Heart right ventricle (tissue), 16 donors: ENCODE measurements around the gene PPP1R26. TPM values are rescaled to one million over a fixed set of nuclear protein-coding genes. Genes with fewer than 3 reads are reported as not detected.

Source experiments
- ATAC-seq, 8 donors: fragments of 200-7000 bp; cut with Tn5 transposase; one replicate each; pipeline ENCODE4 v1.9.1; 2020; ENCODE audit warnings: mild to moderate bottlenecking in 8 of 8, moderate library complexity in 8 of 8, moderate number of reproducible peaks in 1 of 8
- DNase-seq, 2 donors: peaks; one replicate each; pipeline ENCODE4 v3.0.0-alpha.2; 2020
- H3K27ac ChIP-seq, 10 donors: fragments of 200-600 bp; sonication (generic) in 2 of 10; one replicate each; pipeline versions ENCODE4 v1.5.0 to v1.8.0; 2020 to 2022; ENCODE audit warnings: mild to moderate bottlenecking in 3 of 10
- H3K27me3 ChIP-seq, 7 donors: fragments of 200-600 bp; one replicate each; pipeline ENCODE4 v1.8.0; 2021 to 2022; ENCODE audit warnings: mild to moderate bottlenecking in 2 of 7
- H3K36me3 ChIP-seq, 9 donors: fragments of 200-600 bp; sonication (generic) in 1 of 9; one replicate each; pipeline versions ENCODE4 v1.5.0 to v1.8.0; 2020 to 2022; ENCODE audit warnings: mild to moderate bottlenecking in 2 of 9
- H3K4me1 ChIP-seq, 9 donors: fragments of 200-600 bp; sonication (generic) in 1 of 9; one replicate each; pipeline versions ENCODE4 v1.5.0 to v1.8.0; 2020 to 2022; ENCODE audit warnings: mild to moderate bottlenecking in 4 of 9
- H3K4me3 ChIP-seq, 10 donors: fragments of 200-600 bp; sonication (generic) in 2 of 10; one replicate each; pipeline versions ENCODE4 v1.5.0 to v1.8.0; 2020 to 2022; ENCODE audit warnings: mild to moderate bottlenecking in 7 of 10, moderate library complexity in 2 of 10
- H3K9me3 ChIP-seq, 11 donors: fragments of 200-600 bp in 10 of 11; sonication (generic) in 2 of 11; one replicate each; pipeline versions ENCODE4 v1.5.0 to v1.8.0; 2013 to 2022; ENCODE audit warnings: mild to moderate bottlenecking in 2 of 11, control low read depth in 1 of 11, moderate library complexity in 1 of 11
- CTCF ChIP-seq, 9 donors: fragments of 200-600 bp; sonication (generic) in 2 of 9; IDR thresholded peaks; one replicate each; pipeline versions ENCODE4 v1.5.0 to v1.8.0; 2021 to 2022; ENCODE audit warnings: antibody characterized with exemption in 9 of 9, mild to moderate bottlenecking in 5 of 9, moderate library complexity in 1 of 9
- WGBS, 2 donors: extraction: QIAGEN DNeasy Blood & Tissue Kit; methylation state at CpG; one replicate each; pipeline ENCODE4 v1.1.7; 2013; ENCODE audit warnings: inconsistent platforms in 1 of 2; 5-methylcytosine and 5-hydroxymethylcytosine counted together
- intact Hi-C, 10 donors: fragments of 100-400 bp; cut with DNase I; formaldehyde crosslinking; loops; one replicate each; pipeline versions ENCODE4 v1.11.1 to v1.14.2; 2022
- polyA plus RNA-seq, 2 donors: library from polyadenylated mRNA; stranded (reverse); fragments of 200-250 nt; gene quantifications; one replicate each; pipeline ENCODE4 v1.2.3, GENCODE V29; 2013
- total RNA-seq, 10 donors: library from RNA; stranded (reverse); fragmentation: NEBNext Ultra II Directional in 3 of 10; extraction: Animal tissue kit (Norgen Biotek cat#: 25700) in 3 of 10; gene quantifications; one replicate each; pipeline versions ENCODE4 v1.2.1 to v1.2.4, GENCODE V29; 2021 to 2023
- donor health status: Arrhythmogenic right ventricular cardiomyopathy.
- donor health status: ischemic (EF 13 %, LVEDD 7.1; RV severe dilation, severe dysfunction).
- donor health status: healthy with polysubstance abuse.
- donor health status: DM: no; HTN: yes; CAD: no.
- donor health status: DM: no; HTN: no; CAD: no.
- donor health status: ischemic (EF 25% LVEDD 6.9; RV normal size, moderate dysfunction).
- donor health status: ischemic (EF 25% LVEDD 5.7; RV mildly dilated, moderate dysfunction).
- donor health status: healthy.
- donor health status: DM: yes; HTN: yes; CAD: no.
- donor health status: Ischemic cardiomyopathy.
- donor health status: ischemic (EF 35%, LVEDD 5.7; RV mildly dilated, moderate dysfunction).
- donor health status: nonischemic (EF 11% LVEDD 7.7; RV severe dilation, severe dysfunction).
- donor health status: DM: yes; HTN: yes; CAD: no.
- donor health status: PGD.
- donor health status: ischemic (EF 29% LVEDD 5.4; RV normal size, mild dysfunction).
- donor health status: nonischemic (EF 23%, LVEDD 6.1; RV moderate dilation, normal function).

Gene PPP1R26
- total and polyA plus RNA-seq, 12 donors, result 7.5 to 26.7 (median 20.6) TPM

GRCh38 chr9:135478829-135479468, 633 bp upstream of the PPP1R26 start:
- Histone ChIP-seq H3K27me3 (peaks cover 0 to 25% (median 0%) of the 10 kb centered on the region in 7 donors), H3K4me3 (peak overlapping the region; percentile 45 to 75 (median 63)), H3K27ac (peak overlapping the region; percentile 48 to 90 (median 73)), H3K36me3 (peaks cover 0 to 11% (median under 1%) of the 10 kb centered on the region in 9 donors), H3K9me3 (no peaks in the 10 kb centered on the region), H3K4me1 (peaks cover 5 to 29% (median 15%) of the 10 kb centered on the region in 9 donors)
- peak in 2 of 9 donors; percentile 4 to 30 for TF ChIP-seq CTCF (IDR thresholded peaks at IDR 0.05)
- ATAC-seq (peak; percentile 42 to 72 (median 62)), DNase-seq (peak in 1 of 2 donors; percentile 27)
- 2 to 3% methylated on average over 45 to 59 of the region's 64 CpGs for WGBS, 2 donors
- intact Hi-C loops, result no loop called here

GRCh38 chr9:135480071-135480939, 723 bp downstream of the PPP1R26 start:
- H3K9me3 ChIP-seq, result no peaks in the 10 kb centered on the region
- peak overlapping the region in 9 of 10 donors; percentile 49 to 80 (median 72) for H3K27ac ChIP-seq
- ATAC-seq (peak; percentile 53 to 76 (median 64)), DNase-seq (peak in 1 of 2 donors; percentile 45)
- intact Hi-C loops, result no loop called here
- H3K27me3 ChIP-seq, result peaks cover 0 to 25% (median 0%) of the 10 kb centered on the region in 7 donors
- peaks cover 5 to 29% (median 15%) of the 10 kb centered on the region in 9 donors for H3K4me1 ChIP-seq
- TF ChIP-seq CTCF (IDR thresholded peaks at IDR 0.05), result no peak
- peak overlapping the region; percentile 70 to 100 (median 87) for H3K4me3 ChIP-seq
- H3K36me3 ChIP-seq, result peaks cover 0 to 25% (median 14%) of the 10 kb centered on the region in 9 donors
- WGBS, 2 donors, result 1% methylated on average over 56 to 76 of the region's 76 CpGs

- Histone ChIP-seq H3K36me3 (peaks cover 0 to 31% (median 20%) of the 10 kb centered on the region in 9 donors), H3K9me3 (no peaks in the 10 kb centered on the region), H3K27me3 (peaks cover 0 to 25% (median 0%) of the 10 kb centered on the region in 7 donors), H3K27ac (peak overlapping the region in 2 of 10 donors; percentile 70 to 80), H3K4me1 (peaks cover 5 to 29% (median 15%) of the 10 kb centered on the region in 9 donors), H3K4me3 (peak overlapping the region; percentile 70 to 100 (median 87))
- 43 to 52% methylated on average over 11 of the region's 11 CpGs for WGBS, 2 donors
- ATAC-seq (no peak), DNase-seq (no peak)
- intact Hi-C loops, result no loop called here
- no peak for TF ChIP-seq CTCF (IDR thresholded peaks at IDR 0.05)
Measured at GRCh38 chr9:135480940-135481310, 1.3 kb downstream of the PPP1R26 start.

GRCh38 chr9:135482015-135482754, 2.6 kb downstream of the PPP1R26 start:
- H3K4me3 ChIP-seq, result no peak overlapping the region
- peaks cover 0 to 25% (median 0%) of the 10 kb centered on the region in 7 donors for H3K27me3 ChIP-seq
- H3K27ac ChIP-seq, result no peak overlapping the region
- intact Hi-C loops, result no loop called here
- 75 to 77% methylated on average over 8 of the region's 8 CpGs for WGBS, 2 donors
- H3K4me1 ChIP-seq, result peaks cover 5 to 29% (median 15%) of the 10 kb centered on the region in 9 donors
- H3K36me3 ChIP-seq, result peaks cover 0 to 44% (median 21%) of the 10 kb centered on the region in 9 donors
- no peaks in the 10 kb centered on the region for H3K9me3 ChIP-seq
- TF ChIP-seq CTCF (IDR thresholded peaks at IDR 0.05), result no peak
- no peak for DNase-seq
- ATAC-seq, result no peak
